Ectodermal cell (in vitro differentiated cells): ENCODE results near the gene NKPD1.
A peak's percentile ranks its signal among the peaks of the same experiment; 100 is the strongest.

Experiments
- H3K27ac ChIP-seq: 2 replicates; pipeline ENCODE4 v1.7.0; 2013; ENCODE audit warnings: mild to moderate bottlenecking, low read depth, low read length; ENCODE audit not compliant: insufficient read depth, poor library complexity, severe bottlenecking
- H3K27me3 ChIP-seq: 2 replicates; pipeline ENCODE4 v1.7.0; 2013; ENCODE audit warnings: mild to moderate bottlenecking, low read length; ENCODE audit not compliant: insufficient read depth, control insufficient read depth, poor library complexity, severe bottlenecking
- H3K36me3 ChIP-seq: one replicate; pipeline ENCODE4 v1.7.0; 2013; ENCODE audit warnings: low read length; ENCODE audit not compliant: control insufficient read depth, insufficient read depth
- H3K4me1 ChIP-seq: one replicate; pipeline ENCODE4 v1.7.0; 2013; ENCODE audit warnings: low read length; ENCODE audit not compliant: control insufficient read depth, insufficient read depth
- H3K4me3 ChIP-seq: 2 replicates; pipeline ENCODE4 v1.7.0; 2013; ENCODE audit warnings: low read depth, low read length, control low read depth; ENCODE audit not compliant: insufficient read depth
- H3K9me3 ChIP-seq: 2 replicates; pipeline ENCODE4 v1.7.0; 2013; ENCODE audit warnings: mild to moderate bottlenecking, low read length, moderate library complexity; ENCODE audit not compliant: control insufficient read depth
- WGBS, 2 experiments: methylation state at CpG; one replicate each; pipeline ENCODE4 v1.1.7; 2013; ENCODE audit warnings: missing lambda C conversion rate in 2 of 2; 5-methylcytosine and 5-hydroxymethylcytosine counted together

The NKPD1 gene

DNA sequence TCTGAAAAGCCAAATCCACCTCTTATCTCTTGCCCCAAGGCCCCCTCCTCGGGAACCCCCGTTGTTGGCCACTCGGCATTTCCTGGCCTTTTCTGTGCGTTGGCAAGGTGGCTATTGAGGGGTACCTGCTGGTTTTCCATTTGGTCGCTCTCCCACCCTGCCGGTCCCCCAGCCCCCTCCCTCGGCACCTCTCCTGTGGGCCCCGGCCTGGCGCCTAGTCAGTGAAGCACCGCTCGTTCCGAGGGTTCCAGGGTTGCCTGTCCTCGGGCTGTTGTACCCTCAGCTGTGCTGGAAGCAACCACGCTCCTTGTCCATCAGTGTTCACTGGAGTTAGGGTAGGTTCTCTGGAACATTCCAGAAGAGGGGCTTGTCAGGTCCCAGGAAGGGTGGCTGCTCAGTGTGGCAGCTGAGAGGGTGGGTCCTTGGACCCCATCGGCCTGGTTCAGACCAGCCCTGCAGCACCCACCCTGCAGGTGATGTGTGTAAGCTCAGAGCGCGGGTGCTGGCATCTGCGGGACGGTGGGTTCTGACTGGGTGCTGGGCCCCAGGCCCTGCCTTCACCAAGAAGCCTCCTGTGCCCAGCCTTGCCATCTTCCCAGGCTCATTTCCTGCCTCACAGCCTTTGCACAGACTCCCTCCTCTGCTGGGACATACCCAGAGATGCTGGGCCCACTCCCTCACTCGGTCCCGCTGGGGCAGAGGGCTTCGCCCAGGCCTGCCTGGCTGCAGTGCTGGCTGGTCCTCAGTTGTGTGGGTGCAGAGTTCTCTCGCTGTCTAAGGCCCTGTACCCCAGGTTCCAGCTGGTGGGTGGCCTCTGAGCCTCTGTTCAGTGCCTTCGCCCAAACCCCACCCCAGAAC, 21.3 kb downstream of the NKPD1 start:
- Histone ChIP-seq H3K4me1 (no peaks in the 10 kb centered on the region), H3K9me3 (no peaks in the 10 kb centered on the region)
- 96% methylated on average over 24 of the region's 24 CpGs for WGBS, 2 experiments

DNA sequence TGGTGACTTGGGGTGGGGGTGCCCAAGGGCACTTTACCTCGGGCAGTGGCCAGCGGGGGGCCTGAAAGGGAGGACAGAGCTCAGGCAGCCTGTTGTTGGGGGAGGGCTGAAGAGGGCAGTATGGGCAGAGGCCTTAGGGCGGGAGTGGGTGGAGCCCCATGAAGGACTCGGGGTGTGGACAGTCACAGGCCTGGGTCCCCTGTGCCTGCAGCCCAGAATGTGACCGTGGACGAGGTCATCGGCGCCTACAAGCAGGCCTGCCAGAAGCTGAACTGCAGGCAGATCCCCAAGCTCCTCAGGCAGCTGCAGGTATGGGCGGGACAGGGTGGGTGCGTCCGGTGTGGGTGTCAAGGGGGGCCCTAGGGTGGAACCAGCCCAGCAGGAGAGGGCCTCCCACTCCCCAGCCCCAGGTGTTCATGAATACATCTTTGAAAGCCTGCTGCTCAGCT, 22.5 kb downstream of the NKPD1 start:
- no peak overlapping the region for H3K4me3 ChIP-seq
- H3K4me1 ChIP-seq, result no peaks in the 10 kb centered on the region
- H3K9me3 ChIP-seq, result no peaks in the 10 kb centered on the region
- H3K27me3 ChIP-seq, result no peaks in the 10 kb centered on the region
- peaks cover 14% of the 10 kb centered on the region for H3K36me3 ChIP-seq
- WGBS, 2 experiments, result 86 to 87% methylated on average over 11 of the region's 11 CpGs
- H3K27ac ChIP-seq, result no peak overlapping the region

More for the DNA sequence above, 21.3 kb downstream of the NKPD1 start:
- Histone ChIP-seq H3K36me3 (peaks cover 18% of the 10 kb centered on the region), H3K27ac (no peak overlapping the region), H3K4me3 (no peak overlapping the region), H3K27me3 (no peaks in the 10 kb centered on the region)

DNA sequence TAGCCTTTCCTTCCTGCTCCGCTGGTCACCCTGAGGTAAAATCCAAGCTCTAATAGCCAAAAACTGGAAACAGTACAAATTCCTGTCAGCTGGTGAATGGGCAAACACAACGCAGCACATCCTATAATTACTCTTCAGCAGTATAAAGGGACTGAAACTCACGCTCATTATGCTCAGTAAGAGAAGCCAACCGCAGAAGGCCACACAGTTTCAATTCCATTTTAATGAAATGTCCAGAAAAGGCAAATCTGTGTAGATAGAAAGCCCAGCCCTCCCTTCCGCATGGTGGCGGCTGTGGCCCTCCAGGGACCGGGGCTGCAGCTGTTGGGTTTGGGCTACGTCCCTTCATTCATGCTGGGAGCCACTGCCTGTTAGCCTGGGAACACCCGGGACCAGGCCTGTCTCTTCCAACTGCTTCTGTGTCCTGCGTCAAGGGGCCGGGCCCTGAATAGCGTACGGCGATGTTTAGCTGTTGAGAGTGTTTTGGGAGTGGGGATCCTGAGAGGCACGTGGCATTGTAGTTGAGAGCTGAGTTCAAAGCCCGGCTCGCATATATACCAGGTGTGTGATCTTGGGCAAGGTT, 23.5 kb downstream of the NKPD1 start:
- Histone ChIP-seq H3K27ac (peak overlapping the region; percentile 54), H3K9me3 (no peaks in the 10 kb centered on the region)

DNA sequence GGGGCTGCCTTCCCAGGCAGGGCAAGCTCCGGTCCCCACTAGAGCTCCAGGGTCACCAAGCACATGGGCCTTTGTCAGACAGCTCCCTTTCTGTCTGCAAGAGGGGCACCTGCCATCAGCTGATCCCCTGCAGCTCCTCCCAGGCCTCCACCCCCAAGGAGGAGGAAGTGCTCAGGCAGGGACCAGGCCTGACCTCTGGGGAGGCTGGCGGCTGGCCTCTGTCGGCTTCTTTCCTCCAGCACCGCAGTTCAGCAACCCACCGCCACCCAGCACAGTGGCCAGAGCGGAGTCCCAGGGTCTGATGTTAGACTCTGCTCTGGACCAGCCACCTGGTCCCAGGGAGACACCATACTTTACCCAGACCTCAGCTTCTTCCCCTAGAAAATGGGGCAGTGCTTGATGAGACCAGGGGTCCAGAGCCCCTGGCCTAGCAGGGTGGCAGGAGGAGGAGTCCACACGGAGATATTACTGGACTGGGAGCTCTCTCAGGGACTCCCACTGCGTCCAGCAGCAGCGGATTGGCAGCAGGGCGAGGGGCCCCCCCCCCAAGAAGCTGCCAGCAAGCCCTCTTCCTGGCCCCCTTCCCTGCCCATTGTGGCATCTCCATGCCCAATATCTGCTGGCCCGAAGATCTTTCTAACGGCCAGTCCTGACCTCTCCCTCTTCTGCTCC, 24.1 kb downstream of the NKPD1 start:
- Histone ChIP-seq H3K27ac (no peak overlapping the region), H3K4me1 (no peaks in the 10 kb centered on the region), H3K9me3 (no peaks in the 10 kb centered on the region), H3K27me3 (no peaks in the 10 kb centered on the region), H3K4me3 (no peak overlapping the region), H3K36me3 (no peaks in the 10 kb centered on the region)
- WGBS, 2 experiments, result 88 to 89% methylated on average over 12 of the region's 12 CpGs

More for the DNA sequence above, 23.5 kb downstream of the NKPD1 start:
- whole genome bisulfite sequencing, 2 experiments, result 91 to 93% methylated on average over 17 of the region's 17 CpGs
- H3K27me3 ChIP-seq, result no peaks in the 10 kb centered on the region
- peaks cover 3% of the 10 kb centered on the region for H3K36me3 ChIP-seq
- H3K4me1 ChIP-seq, result no peaks in the 10 kb centered on the region
- no peak overlapping the region for H3K4me3 ChIP-seq

DNA sequence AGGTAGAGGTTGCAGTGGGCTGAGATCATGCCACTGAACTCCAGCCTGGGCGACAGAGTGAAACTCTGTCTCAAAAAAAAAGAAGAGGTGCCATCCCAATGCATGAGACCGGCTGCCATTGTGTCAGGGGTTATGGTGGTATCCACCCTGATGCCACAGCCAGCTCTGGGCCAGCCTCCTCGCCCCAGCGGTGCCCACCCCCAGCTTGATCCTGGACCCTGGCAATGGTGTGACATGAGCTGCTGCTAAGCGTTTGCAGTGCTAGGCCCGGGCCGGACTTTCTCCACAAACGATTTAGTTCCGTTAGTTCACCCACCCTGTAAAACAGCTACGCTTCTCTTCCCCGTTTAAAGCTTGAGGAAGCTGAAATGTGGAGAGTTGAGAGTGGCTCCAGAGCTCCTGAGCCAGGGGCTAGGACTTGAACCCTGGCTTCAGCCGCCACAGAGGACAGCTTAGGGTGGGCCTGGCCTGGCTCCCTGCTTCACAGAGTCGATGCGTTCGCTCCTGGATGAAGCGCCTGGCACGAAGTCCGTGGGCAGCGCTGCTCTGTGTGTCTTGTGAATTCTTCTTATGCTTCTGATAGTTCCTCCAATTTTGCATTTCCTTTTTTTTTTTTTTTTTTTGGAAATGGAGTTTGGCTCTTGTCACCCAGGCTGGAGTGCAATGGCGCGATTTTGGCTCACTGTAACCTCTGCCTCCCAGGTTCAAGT, 25.5 kb downstream of the NKPD1 start:
- 96% methylated on average over 21 of the region's 21 CpGs for whole genome bisulfite sequencing, 2 experiments
- no peaks in the 10 kb centered on the region for H3K27me3 ChIP-seq
- H3K27ac ChIP-seq, result no peak overlapping the region
- no peak overlapping the region for H3K4me3 ChIP-seq
- no peaks in the 10 kb centered on the region for H3K9me3 ChIP-seq
- H3K36me3 ChIP-seq, result no peaks in the 10 kb centered on the region
- H3K4me1 ChIP-seq, result peaks cover 8% of the 10 kb centered on the region

DNA sequence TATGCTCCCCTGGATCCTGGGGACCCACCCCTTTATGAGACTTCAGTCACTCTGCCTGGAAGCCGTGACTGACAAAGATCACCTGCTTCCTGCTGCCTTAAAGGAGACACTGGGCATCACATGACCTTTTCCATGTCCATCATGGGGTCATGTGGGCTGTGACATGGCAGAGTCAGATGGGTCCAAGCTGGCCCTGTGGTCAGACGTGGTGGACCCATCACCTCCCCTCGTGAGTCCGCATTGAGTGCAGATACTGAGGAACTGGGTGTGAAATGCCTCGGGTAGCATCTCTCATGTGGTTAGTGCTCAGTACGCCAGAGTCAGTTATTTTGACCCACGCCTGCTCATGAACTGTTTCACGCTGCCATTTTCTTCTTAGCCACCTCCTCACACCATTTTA, 27.1 kb downstream of the NKPD1 start:
- WGBS, 2 experiments, result 94 to 95% methylated on average over 8 of the region's 8 CpGs
- no peaks in the 10 kb centered on the region for H3K9me3 ChIP-seq
- peaks cover 8% of the 10 kb centered on the region for H3K4me1 ChIP-seq

DNA sequence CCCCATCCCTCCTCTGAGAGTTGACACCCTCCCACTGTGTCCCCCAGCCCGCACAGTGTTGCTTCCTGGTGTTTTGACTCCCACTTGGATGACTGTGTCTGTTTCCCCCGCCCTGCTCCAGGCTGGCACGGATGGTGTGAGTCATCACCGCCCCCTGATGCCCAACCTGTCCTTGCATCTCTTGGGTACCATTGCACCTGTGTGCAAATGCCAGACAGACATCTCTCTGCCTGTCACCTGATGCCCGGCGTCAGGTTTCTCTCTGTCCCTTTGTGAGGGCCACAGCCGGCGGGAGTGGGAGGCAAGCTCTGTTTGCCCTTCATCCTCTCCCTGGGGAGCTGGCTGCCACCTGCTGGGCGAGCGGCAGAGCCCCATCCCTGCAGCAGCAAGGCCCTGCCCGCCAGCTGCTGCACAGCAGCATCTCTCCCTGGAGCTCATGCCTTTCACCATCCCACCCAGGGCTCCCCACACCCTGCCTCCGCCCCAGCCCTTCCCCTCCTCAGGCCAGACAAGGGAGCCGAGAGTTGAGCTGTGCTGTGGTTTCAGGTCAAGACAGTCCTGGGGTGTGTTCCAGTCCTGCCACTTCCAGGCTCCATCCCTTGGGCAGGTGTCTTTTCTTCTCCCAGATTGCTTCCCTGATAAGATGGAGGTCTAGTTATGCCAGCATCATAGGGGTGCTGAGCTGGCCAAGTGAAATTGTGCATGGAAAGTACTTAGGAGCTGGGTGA, 29.7 kb downstream of the NKPD1 start:
- peaks cover 8% of the 10 kb centered on the region for H3K4me1 ChIP-seq
- 45 to 46% methylated on average over 13 of the region's 13 CpGs for WGBS, 2 experiments

More for the DNA sequence above, 27.1 kb downstream of the NKPD1 start:
- Histone ChIP-seq H3K27ac (no peak overlapping the region), H3K36me3 (no peaks in the 10 kb centered on the region), H3K4me3 (no peak overlapping the region), H3K27me3 (no peaks in the 10 kb centered on the region)

DNA sequence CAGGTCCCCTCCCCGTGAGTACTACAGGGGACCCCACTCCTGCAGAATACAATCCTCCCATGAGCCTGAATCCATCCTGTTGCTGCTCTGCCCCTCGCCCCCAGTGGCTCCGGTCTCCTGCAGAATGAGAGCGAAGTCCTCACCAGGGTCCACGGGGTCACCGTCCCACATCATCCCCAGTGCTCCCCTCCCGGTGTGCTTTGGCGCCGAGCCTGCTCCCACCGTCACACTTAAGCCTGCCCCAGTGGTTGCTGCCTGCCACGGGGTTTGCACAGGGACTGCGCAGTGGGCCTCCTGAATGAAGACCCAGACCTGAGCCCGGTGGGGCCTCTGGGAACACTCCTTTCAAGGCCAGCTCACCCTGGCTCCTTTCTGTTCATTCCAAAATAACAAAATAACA, 30.5 kb downstream of the NKPD1 start:
- H3K4me3 ChIP-seq, result no peak overlapping the region
- H3K36me3 ChIP-seq, result no peaks in the 10 kb centered on the region
- WGBS, 2 experiments, result 92% methylated on average over 13 of the region's 13 CpGs
- no peaks in the 10 kb centered on the region for H3K27me3 ChIP-seq
- H3K27ac ChIP-seq, result no peak overlapping the region
- H3K4me1 ChIP-seq, result peaks cover 8% of the 10 kb centered on the region
- H3K9me3 ChIP-seq, result no peaks in the 10 kb centered on the region

More for the DNA sequence above, 29.7 kb downstream of the NKPD1 start:
- no peaks in the 10 kb centered on the region for H3K9me3 ChIP-seq
- no peak overlapping the region for H3K4me3 ChIP-seq
- H3K36me3 ChIP-seq, result no peaks in the 10 kb centered on the region
- H3K27me3 ChIP-seq, result no peaks in the 10 kb centered on the region
- no peak overlapping the region for H3K27ac ChIP-seq

DNA sequence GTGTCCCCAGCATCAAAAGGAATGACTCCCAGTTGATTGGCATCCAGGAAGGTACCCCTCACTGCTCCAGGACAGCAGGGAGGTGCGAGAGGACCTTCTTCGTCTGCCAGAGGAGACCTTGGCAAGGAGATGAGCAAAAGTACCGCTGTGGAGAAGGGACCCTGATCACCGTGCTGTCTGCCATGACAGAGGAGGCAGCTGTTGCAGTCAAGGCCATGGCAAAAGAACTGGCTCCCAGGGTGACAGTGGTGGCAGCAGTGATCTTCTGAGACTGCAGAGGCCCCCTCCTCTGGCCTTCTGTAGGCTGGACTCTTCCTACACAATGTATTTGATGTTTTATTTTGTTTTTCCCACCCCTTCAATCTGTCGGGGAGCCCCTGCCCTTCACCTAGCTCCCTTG, 32.0 kb downstream of the NKPD1 start:
- WGBS, 2 experiments, result 92 to 97% methylated on average over 5 of the region's 5 CpGs
- Histone ChIP-seq H3K36me3 (no peaks in the 10 kb centered on the region), H3K27ac (no peak overlapping the region), H3K4me1 (peaks cover 8% of the 10 kb centered on the region), H3K9me3 (no peaks in the 10 kb centered on the region), H3K27me3 (no peaks in the 10 kb centered on the region), H3K4me3 (no peak overlapping the region)
